Islet precursor cell (in vitro differentiated cells): ENCODE measurements around the gene EHD3.
A peak's percentile ranks its signal among the peaks of the same experiment; 100 is the strongest.
"Not testable (repeated sequence)": the region's sequence is repeated elsewhere in the genome, so short reads cannot be mapped to it uniquely, and the experiment has no call there.

Experiments
- DNase-seq: peaks from one replicate; pipeline ENCODE4 v3.0.0-alpha.2; 2018

EHD3 gene

GRCh38 chr2:31256611-31257382 lies 22.8 kb downstream of the EHD3 start:
- no peak for DNase-seq

- no peak for DNase-seq
Observed at GRCh38 chr2:31258351-31258750, 24.4 kb downstream of the EHD3 start.

GRCh38 chr2:31259075-31259474 lies 25.1 kb downstream of the EHD3 start:
- DNase-seq: no peak

GRCh38 chr2:31260870-31261269 lies 26.9 kb downstream of the EHD3 start:
- DNase-seq: no peak

- DNase-seq: no peak
Observed at GRCh38 chr2:31263636-31264190, 29.8 kb downstream of the EHD3 start.

GRCh38 chr2:31265234-31265633 lies 31.3 kb downstream of the EHD3 start:
- no peak for DNase-seq

GRCh38 chr2:31266804-31267203 lies 32.9 kb downstream of the EHD3 start:
- DNase-seq: no peak

GRCh38 chr2:31267437-31268120 lies 33.6 kb downstream of the EHD3 start:
- no peak for DNase-seq

GRCh38 chr2:31268344-31268743 lies 34.4 kb downstream of the EHD3 start:
- DNase-seq: no peak

- DNase-seq: no peak
Observed at GRCh38 chr2:31269087-31269486, 35.1 kb downstream of the EHD3 start.

GRCh38 chr2:31270131-31270530 lies 36.2 kb downstream of the EHD3 start:
- DNase-seq: no peak

GRCh38 chr2:31270822-31271231 lies 36.9 kb downstream of the EHD3 start:
- peak; percentile 89 for DNase-seq

GRCh38 chr2:31271851-31272267 lies 37.9 kb downstream of the EHD3 start:
- no peak for DNase-seq

- DNase-seq: no peak
Observed at GRCh38 chr2:31274401-31275075, 40.6 kb downstream of the EHD3 start.

- no peak for DNase-seq
Observed at GRCh38 chr2:31275976-31276375, 42.0 kb downstream of the EHD3 start.

GRCh38 chr2:31277621-31278020 lies 43.7 kb downstream of the EHD3 start:
- DNase-seq: no peak

GRCh38 chr2:31282634-31283033 lies 48.7 kb downstream of the EHD3 start:
- DNase-seq: no peak

GRCh38 chr2:31283193-31283919 lies 49.4 kb downstream of the EHD3 start:
- DNase-seq: not testable (repeated sequence)

GRCh38 chr2:31284107-31284506 lies 50.2 kb downstream of the EHD3 start:
- peak; percentile 57 for DNase-seq

GRCh38 chr2:31286230-31286629 lies 52.3 kb downstream of the EHD3 start:
- peak; percentile 12 for DNase-seq

GRCh38 chr2:31286961-31287550 lies 53.1 kb downstream of the EHD3 start:
- peak; percentile 52 for DNase-seq

- peak; percentile 52 for DNase-seq
Observed at GRCh38 chr2:31287654-31288053, 53.7 kb downstream of the EHD3 start.
